GM18508 (cell line): ENCODE results near the gene ACOX1.

Experiments
- ATAC-seq: cut with Tn5 transposase; IDR thresholded peaks from one replicate; pipeline ENCODE4 v1.9.1; 2021; ENCODE audit warnings: moderate number of reproducible peaks; ENCODE audit not compliant: insufficient read depth, unreplicated experiment

ACOX1 gene

DNA sequence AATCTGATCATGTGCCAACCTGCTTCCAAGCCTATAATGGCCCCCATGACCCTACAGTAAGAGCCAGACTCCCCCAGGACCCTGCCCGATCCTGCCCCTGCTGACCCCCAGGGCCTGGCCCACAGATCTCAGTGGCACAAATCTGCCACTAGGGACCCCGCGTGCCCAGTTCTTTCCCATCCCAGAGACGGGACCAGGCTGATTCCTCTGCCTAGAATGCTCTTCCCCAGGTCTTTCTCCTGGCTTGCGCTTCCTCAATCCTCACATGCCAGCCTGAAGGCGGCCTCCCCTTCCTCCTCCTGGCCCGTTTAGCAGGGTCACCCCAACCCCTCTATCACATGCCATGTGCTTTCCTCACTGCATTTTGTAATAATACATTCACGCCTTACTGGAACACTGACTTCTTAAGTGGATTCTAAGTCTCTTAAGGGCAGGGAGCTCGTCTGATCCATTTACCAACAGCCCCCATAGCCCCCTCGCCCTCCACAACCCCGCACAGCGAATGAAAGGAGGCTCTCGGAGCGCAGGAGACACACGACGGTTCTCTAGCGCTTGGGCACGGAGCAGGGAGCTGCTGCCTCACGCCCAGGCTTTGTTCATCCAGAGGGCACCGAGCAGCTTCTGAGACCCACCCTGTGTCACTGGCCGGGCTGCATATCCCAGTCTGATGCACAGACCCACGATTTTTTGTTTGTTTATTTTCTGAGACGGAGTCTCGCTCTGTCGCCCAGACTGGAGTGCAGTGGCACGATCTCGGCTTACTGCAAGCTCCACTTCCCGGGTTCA lies 83.4 kb downstream of the ACOX1 start:
- ATAC-seq = no peak

DNA sequence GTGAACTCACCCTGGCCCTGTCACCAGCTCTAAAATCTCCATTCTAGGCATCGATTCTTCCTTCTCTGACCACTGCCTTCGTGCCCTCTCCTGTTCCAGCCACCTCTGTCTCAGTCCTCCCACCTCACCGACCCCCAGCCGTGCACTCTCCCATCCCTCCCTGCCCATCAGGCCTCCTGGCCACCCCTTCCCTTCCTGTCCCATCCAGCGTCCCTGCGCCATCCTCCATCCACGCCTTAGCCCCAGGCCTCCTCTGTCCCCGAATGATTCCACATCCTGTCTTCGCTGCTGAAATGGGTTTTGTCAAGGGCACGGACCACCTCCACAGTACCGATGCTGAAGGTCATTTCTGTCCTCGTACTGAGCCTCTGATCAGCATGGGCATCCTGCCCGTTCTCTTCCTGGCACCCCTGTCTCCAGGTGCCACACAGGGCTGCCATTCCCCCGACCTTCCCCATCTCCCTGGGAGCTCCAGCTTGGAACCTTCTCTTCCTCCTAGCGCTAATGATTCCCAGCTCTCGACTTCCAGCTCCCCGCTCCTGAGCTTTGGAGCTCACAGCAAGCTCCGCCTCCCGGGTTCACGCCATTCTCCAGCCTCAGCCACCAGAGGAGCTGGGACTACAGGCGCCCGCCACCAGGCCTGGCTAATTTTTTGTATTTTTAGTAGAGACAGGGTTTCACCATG lies 84.8 kb downstream of the ACOX1 start:
- ATAC-seq = no peak

DNA sequence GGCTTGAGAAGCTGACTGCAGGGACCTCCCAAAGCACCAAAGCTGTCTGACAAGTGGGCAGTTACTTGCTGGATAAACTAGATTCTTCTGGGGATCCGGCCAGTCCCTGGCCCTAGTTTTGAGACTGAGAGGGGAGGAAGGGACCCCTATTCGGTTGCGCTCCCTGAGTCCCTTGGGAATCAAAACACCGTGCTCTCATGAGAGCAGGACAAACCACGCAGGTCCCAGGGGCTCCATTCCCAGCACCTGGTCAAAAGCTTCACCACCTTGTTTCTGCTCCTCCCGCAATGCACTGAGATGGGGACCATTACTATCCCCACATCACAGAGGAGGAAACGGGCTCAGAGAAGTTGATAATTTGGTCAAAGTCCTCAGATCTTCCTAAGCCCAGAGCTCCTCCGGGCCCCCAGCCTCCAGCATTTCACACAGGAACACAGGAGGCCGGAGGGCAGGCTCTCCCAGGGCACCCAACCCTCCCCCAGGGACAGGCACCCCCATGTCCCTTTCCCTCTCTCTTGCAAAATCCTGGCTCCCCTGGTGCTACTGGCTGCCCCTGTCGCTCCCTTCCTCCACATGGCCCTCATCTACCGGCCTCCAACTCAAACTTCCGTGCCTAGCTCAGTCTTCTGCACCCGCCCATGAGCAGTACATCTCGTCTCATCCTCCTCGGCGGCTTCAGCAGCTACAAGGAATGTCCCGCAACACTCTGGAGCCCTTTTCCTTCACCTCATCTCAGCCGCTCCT lies 85.5 kb downstream of the ACOX1 start:
- ATAC-seq = no peak

DNA sequence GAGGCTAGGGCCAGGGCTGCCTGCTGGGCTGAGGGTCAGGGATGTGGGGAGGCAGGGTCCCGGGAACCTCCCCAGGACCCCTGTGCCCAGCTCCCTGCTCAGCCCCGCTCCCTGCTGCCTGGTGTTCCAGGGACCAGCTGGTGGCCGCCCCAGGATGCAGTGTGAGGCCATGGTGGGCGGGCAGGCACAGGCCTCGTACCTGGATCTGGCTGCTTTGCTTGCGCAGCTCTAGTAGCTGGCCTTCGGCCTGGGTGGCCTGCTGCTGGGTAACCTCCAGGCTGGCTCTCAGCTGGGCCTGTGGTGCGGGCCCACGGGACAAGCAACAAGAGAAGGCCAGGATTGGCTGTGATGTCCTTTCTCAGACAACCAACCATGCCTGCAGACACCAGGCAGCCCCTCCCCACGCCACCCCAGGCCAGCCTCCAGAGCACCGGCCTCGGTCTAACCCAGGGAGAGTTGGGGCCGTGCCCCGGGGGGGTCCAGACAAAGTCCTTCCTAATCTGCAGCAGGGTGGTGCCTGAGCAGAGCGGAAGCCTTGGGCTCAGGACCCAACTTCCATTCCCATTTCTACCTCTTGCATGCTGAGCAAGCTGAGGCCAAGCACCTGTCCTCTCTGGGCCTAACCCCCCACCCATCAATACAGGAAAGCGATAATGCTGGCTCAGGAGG lies 86.3 kb downstream of the ACOX1 start:
- ATAC-seq = no peak

DNA sequence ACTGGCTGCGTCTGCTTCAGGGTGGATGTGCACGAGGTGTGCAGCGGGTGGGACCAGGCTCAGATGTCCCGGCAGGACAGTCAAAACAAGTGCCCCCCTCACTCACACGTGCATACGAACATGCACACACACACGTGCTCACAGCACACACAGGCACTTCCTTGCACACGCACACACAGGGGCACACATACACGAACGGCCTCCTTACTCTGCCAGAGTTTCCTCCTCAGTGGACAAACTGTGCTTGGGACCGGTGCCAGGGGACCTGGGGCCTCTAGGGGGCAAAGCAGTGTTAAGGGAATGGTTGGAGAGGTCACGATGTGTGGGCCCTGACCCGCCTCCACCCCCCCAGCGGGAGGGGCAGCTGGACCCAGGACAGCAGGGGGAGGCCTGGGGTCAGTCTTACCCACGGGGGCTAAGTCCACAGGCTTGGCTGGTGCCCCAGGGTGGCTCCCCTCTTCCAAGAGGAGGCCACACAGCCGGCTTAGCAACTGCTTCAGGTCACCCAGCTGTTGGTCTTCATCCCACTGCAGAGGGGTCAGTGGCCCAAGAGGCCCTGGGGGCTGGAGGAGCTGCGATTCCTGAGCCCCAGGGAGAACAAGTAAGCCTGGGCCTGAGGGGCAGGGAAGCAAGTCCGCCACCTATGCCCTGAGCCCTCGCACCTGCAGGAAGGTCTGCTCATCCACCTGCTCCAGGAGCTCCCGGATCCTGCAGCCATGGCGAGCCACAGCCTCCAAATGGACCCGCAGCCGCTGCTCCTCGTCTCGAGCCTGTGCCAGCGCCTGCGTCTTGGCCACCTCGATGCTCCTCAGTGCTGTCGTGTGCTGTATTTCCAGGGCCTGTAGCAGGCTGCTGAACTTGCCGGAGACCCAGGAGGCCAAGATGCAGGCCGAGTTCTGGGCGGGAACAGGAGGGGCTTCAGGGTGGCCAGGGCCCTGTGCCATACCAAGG lies 87.1 kb downstream of the ACOX1 start:
- no peak for ATAC-seq
